HG03342 (cell line): ENCODE results near the gene APP.

Source experiments
- ATAC-seq: cut with Tn5 transposase; IDR thresholded peaks from one replicate; pipeline ENCODE4 v1.9.1; 2021; ENCODE audit warnings: mild to moderate bottlenecking, moderate library complexity; ENCODE audit not compliant: unreplicated experiment

The APP gene

GRCh38 chr21:25885880-25886279, 284.7 kb downstream of the APP start:
- no peak for ATAC-seq

GRCh38 chr21:25885405-25885804, 285.2 kb downstream of the APP start:
- no peak for ATAC-seq

GRCh38 chr21:25884311-25884710, 286.3 kb downstream of the APP start:
- no peak for ATAC-seq

- peak; percentile 92 for ATAC-seq
Observed at GRCh38 chr21:25881524-25882376, 288.8 kb downstream of the APP start.

GRCh38 chr21:25879203-25879602, 291.4 kb downstream of the APP start:
- ATAC-seq = no peak

GRCh38 chr21:25878344-25878743, 292.2 kb downstream of the APP start:
- ATAC-seq = no peak

GRCh38 chr21:25872271-25872670, 298.3 kb downstream of the APP start:
- no peak for ATAC-seq

- no peak for ATAC-seq
Observed at GRCh38 chr21:25871566-25871965, 299.0 kb downstream of the APP start.

- no peak for ATAC-seq
Observed at GRCh38 chr21:25870084-25870483, 300.5 kb downstream of the APP start.

GRCh38 chr21:25867061-25867460, 303.5 kb downstream of the APP start:
- ATAC-seq = no peak

- no peak for ATAC-seq
Observed at GRCh38 chr21:25863747-25864146, 306.8 kb downstream of the APP start.

GRCh38 chr21:25863031-25863430, 307.5 kb downstream of the APP start:
- ATAC-seq = no peak

GRCh38 chr21:25862596-25862995, 308.0 kb downstream of the APP start:
- peak; percentile 80 for ATAC-seq

GRCh38 chr21:25862112-25862511, 308.5 kb downstream of the APP start:
- no peak for ATAC-seq

- no peak for ATAC-seq
Observed at GRCh38 chr21:25859235-25859929, 311.2 kb downstream of the APP start.

GRCh38 chr21:25858325-25858724, 312.2 kb downstream of the APP start:
- no peak for ATAC-seq

- no peak for ATAC-seq
Observed at GRCh38 chr21:25857308-25858074, 313.1 kb downstream of the APP start.

- no peak for ATAC-seq
Observed at GRCh38 chr21:25855576-25855975, 315.0 kb downstream of the APP start.

GRCh38 chr21:25850126-25850842, 320.3 kb downstream of the APP start:
- no peak for ATAC-seq

GRCh38 chr21:25848309-25848708, 322.3 kb downstream of the APP start:
- no peak for ATAC-seq

GRCh38 chr21:25845729-25846256, 324.8 kb downstream of the APP start:
- no peak for ATAC-seq
